ENCODE results near the gene LRCOL1. TPM values are rescaled to one million over a fixed set of nuclear protein-coding genes. Genes with fewer than 3 reads are reported as not detected.

LRCOL1 gene
- total RNA-seq, 2 donors from 2014 or later: 0.68 TPM; not detected in 1

- intact Hi-C loops (cut with DNase I): no loop called here
- WGBS: 94% methylated on average over 28 of the region's 28 CpGs
Measured at GRCh38 chr12:132641811-132642650, 31.6 kb upstream of the LRCOL1 start.

GRCh38 chr12:132640936-132641335, 30.6 kb upstream of the LRCOL1 start:
- intact Hi-C loops (cut with DNase I): no loop called here
- Histone ChIP-seq H3K27me3 (replicated peaks; ENCODE audit: insufficient read depth) (no peaks in the 10 kb centered on the region), H3K9me3 (no peaks in the 10 kb centered on the region), H3K36me3 (peaks cover 2 to 21% of the 10 kb centered on the region in 2 donors), H3K27ac (no peak overlapping the region), H3K4me1 (replicated peaks) (no peaks in the 10 kb centered on the region), H3K4me3 (no peak overlapping the region)
- WGBS: 82% methylated on average over 10 of the region's 10 CpGs
- no peak for DNase-seq (ENCODE audit: low spot score)
- TF ChIP-seq POLR2A (IDR thresholded peaks at IDR 0.05) (no peak), CTCF (IDR thresholded peaks at IDR 0.05) (no peak), POLR2AphosphoS5 (IDR thresholded peaks at IDR 0.05) (no peak)

More at GRCh38 chr12:132641811-132642650, 31.6 kb upstream of the LRCOL1 start:
- no peak overlapping the region for H3K27ac ChIP-seq
- TF ChIP-seq POLR2A (IDR thresholded peaks at IDR 0.05): no peak
- TF ChIP-seq CTCF (IDR thresholded peaks at IDR 0.05): no peak
- TF ChIP-seq POLR2AphosphoS5 (IDR thresholded peaks at IDR 0.05): no peak
- H3K4me3 ChIP-seq: no peak overlapping the region
- peaks cover 2 to 21% of the 10 kb centered on the region in 2 donors for H3K36me3 ChIP-seq
- no peaks in the 10 kb centered on the region for H3K27me3 ChIP-seq (replicated peaks; ENCODE audit: insufficient read depth)
- H3K9me3 ChIP-seq: no peaks in the 10 kb centered on the region
- no peaks in the 10 kb centered on the region for H3K4me1 ChIP-seq (replicated peaks)
- no peak for DNase-seq (ENCODE audit: low spot score)

GRCh38 chr12:132639956-132640520, 29.7 kb upstream of the LRCOL1 start:
- no peak for DNase-seq (ENCODE audit: low spot score)
- Histone ChIP-seq H3K27ac (no peak overlapping the region), H3K36me3 (peaks cover 2 to 21% of the 10 kb centered on the region in 2 donors), H3K4me1 (replicated peaks) (no peaks in the 10 kb centered on the region), H3K4me3 (no peak overlapping the region), H3K9me3 (no peaks in the 10 kb centered on the region), H3K27me3 (replicated peaks; ENCODE audit: insufficient read depth) (no peaks in the 10 kb centered on the region)
- TF ChIP-seq CTCF (IDR thresholded peaks at IDR 0.05) (no peak), POLR2AphosphoS5 (IDR thresholded peaks at IDR 0.05) (no peak), POLR2A (IDR thresholded peaks at IDR 0.05) (no peak)
- intact Hi-C loops (cut with DNase I): no loop called here
- WGBS: 88% methylated on average over 12 of the region's 12 CpGs

- Histone ChIP-seq H3K4me3 (no peak overlapping the region), H3K36me3 (peaks cover 4 to 21% of the 10 kb centered on the region in 2 donors), H3K27ac (no peak overlapping the region), H3K27me3 (replicated peaks; ENCODE audit: insufficient read depth) (no peaks in the 10 kb centered on the region), H3K9me3 (no peaks in the 10 kb centered on the region), H3K4me1 (replicated peaks) (no peaks in the 10 kb centered on the region)
- WGBS: 71% methylated on average over 25 of the region's 25 CpGs
- TF ChIP-seq POLR2AphosphoS5 (IDR thresholded peaks at IDR 0.05) (no peak), CTCF (IDR thresholded peaks at IDR 0.05) (peak; percentile 43 to 69 (median 44))
- intact Hi-C loops (cut with DNase I): no loop called here
- DNase-seq (ENCODE audit: low spot score): no peak
Measured at GRCh38 chr12:132638541-132639408, 28.4 kb upstream of the LRCOL1 start.

Measured in prostate gland (tissue), 2 donors.